Lower leg skin (tissue), 3 donors: ENCODE data around the gene SMIM1.

Source experiments
- CTCF ChIP-seq, 3 donors: fragments of 450-650 bp; IDR thresholded peaks; one replicate each; pipeline ENCODE4 v1.5.1; 2016; ENCODE audit warnings: antibody characterized with exemption in 3 of 3, mild to moderate bottlenecking in 3 of 3, moderate library complexity in 2 of 3
- POLR2A ChIP-seq, 2 donors: fragments of 450-650 bp; IDR thresholded peaks; one replicate each; pipeline ENCODE4 v1.6.1; 2016 to 2017; ENCODE audit warnings: antibody characterized with exemption in 2 of 2, mild to moderate bottlenecking in 1 of 2, moderate library complexity in 1 of 2

- TF ChIP-seq POLR2A (IDR thresholded peaks at IDR 0.05) (no peak), CTCF (IDR thresholded peaks at IDR 0.05) (no peak)
Measured at GRCh38 chr1:3807769-3808168, 35.2 kb downstream of the SMIM1 start.
